Breast epithelium (tissue), 3 donors: ENCODE results near the gene DTNB.

Source experiments
- CTCF ChIP-seq, 3 donors: fragments of 450-650 bp; IDR thresholded peaks; one replicate each; pipeline ENCODE4 v1.5.1; 2016 to 2017; ENCODE audit warnings: antibody characterized with exemption in 3 of 3, mild to moderate bottlenecking in 3 of 3, moderate library complexity in 3 of 3
- POLR2A ChIP-seq: fragments of 450-650 bp; IDR thresholded peaks from one replicate; pipeline ENCODE4 v1.6.1; 2016; ENCODE audit warnings: antibody characterized with exemption, mild to moderate bottlenecking, moderate library complexity

GRCh38 chr2:25684577-25685473, 11.4 kb upstream of the DTNB start:
- TF ChIP-seq CTCF (IDR thresholded peaks at IDR 0.05) (no peak), POLR2A (no peak)
